Measurements from ENCODE around the gene EIF2B1. TPM values are rescaled to one million over a fixed set of nuclear protein-coding genes. Genes with fewer than 3 reads are reported as not detected.

Gene EIF2B1
- total RNA-seq, 1 experiment from 2014 or later: 41.7 TPM

- Histone ChIP-seq H3K4me1 (ENCODE audit: control insufficient read depth in 1 of 2, insufficient read depth in 2 of 2, low read length in 2 of 2) (peaks cover 5 to 10% of the 10 kb centered on the region in 2 experiments), H3K4me3 (replicated peaks in 1 of 2; ENCODE audit: low read depth in 1 of 2, low read length in 2 of 2) (no peak overlapping the region), H3K9me3 (ENCODE audit: control insufficient read depth in 1 of 2, insufficient read depth in 1 of 2, low read depth in 1 of 2, low read length in 2 of 2) (peaks cover 0 to 6% of the 10 kb centered on the region in 2 experiments; a peak in 1 of 4 replicates), H3K36me3 (ENCODE audit: control insufficient read depth in 1 of 2, insufficient read depth in 2 of 2, low read length in 2 of 2) (no peaks in the 10 kb centered on the region), H3K27ac (ENCODE audit: low read depth, low read length) (no peak overlapping the region), H3K4me2 (ENCODE audit: low read length) (no peak overlapping the region), H3K27me3 (ENCODE audit: insufficient read depth, low read length) (no peaks in the 10 kb centered on the region), H3K9ac (ENCODE audit: low read length) (no peak overlapping the region), H2AFZ (ENCODE audit: low read depth, low read length, poor library complexity, severe bottlenecking) (no peak overlapping the region), H4K20me1 (ENCODE audit: insufficient read depth) (no peaks in the 10 kb centered on the region), H3K79me2 (ENCODE audit: insufficient read depth, low read length) (peaks cover 21% of the 10 kb centered on the region), H3K9me2 (ENCODE audit: insufficient read depth) (no peaks in the 10 kb centered on the region)
- ATAC-seq: no peak
- CTCF ChIA-PET: interaction anchor here (0.6 kb wide), 1 partner anchor 139 kb away, joined by 3 read pairs; no protein-coding TSS in a partner anchor
- intact Hi-C loops (cut with micrococcal nuclease): no loop called here
- DNase-seq (ENCODE audit: low read depth, low spot score): no peak
- RAD21 ChIA-PET (ENCODE audit: low non-redundant PET in 1 of 2, low total read pairs in 2 of 2, uncharacterized antibody in 2 of 2, unreplicated experiment in 2 of 2): no interaction called here
- BruUV-seq (replicated peaks): no TSS peak
- POLR2A ChIA-PET: no interaction called here
- TF ChIP-seq CBX3 (IDR thresholded peaks at IDR 0.05; ENCODE audit: low read depth): no peak
- TF ChIP-seq SP1 (IDR thresholded peaks at IDR 0.05; ENCODE audit: low read depth): no peak
- no peak for TF ChIP-seq ELF1 (IDR thresholded peaks at IDR 0.05; ENCODE audit: borderline replicate concordance, low read depth)
- no peak for TF ChIP-seq CEBPB (IDR thresholded peaks at IDR 0.05; ENCODE audit: low read depth)
- TF ChIP-seq MAX (IDR thresholded peaks at IDR 0.05): no peak
- TF ChIP-seq SRF (IDR thresholded peaks at IDR 0.05; ENCODE audit: low read depth): no peak
- TF ChIP-seq TCF7L2 (IDR thresholded peaks at IDR 0.05; ENCODE audit: borderline replicate concordance, extremely low read depth, insufficient read depth, insufficient read length): no peak
- TF ChIP-seq EZH2phosphoT487 (IDR thresholded peaks at IDR 0.05; ENCODE audit: borderline replicate concordance): no peak
- no peak for TF ChIP-seq ZFX (IDR thresholded peaks at IDR 0.05)
- TF ChIP-seq FOSL1 (IDR thresholded peaks at IDR 0.05; ENCODE audit: low read depth): no peak
- TF ChIP-seq ATF3 (IDR thresholded peaks at IDR 0.05): no peak
- no peak for TF ChIP-seq ZBTB33 (IDR thresholded peaks at IDR 0.05; ENCODE audit: extremely low read depth, insufficient replicate concordance, low read length)
- no peak for TF ChIP-seq YY1 (IDR thresholded peaks at IDR 0.05; ENCODE audit: extremely low read depth, insufficient replicate concordance, low read depth, low read length)
- no peak for TF ChIP-seq SIN3A (IDR thresholded peaks at IDR 0.05; ENCODE audit: low read depth)
- no peak for TF ChIP-seq EZH2 (IDR thresholded peaks at IDR 0.05)
- TF ChIP-seq RAD21 (IDR thresholded peaks at IDR 0.05; ENCODE audit: low read depth): no peak
- TF ChIP-seq POLR2A (IDR thresholded peaks at IDR 0.05; ENCODE audit: borderline replicate concordance, extremely low read depth, insufficient read depth, insufficient read length): no peak
- no peak for TF ChIP-seq POLR2AphosphoS5 (IDR thresholded peaks at IDR 0.05; ENCODE audit: low read depth, low read length)
- TF ChIP-seq JUND (IDR thresholded peaks at IDR 0.05): no peak
Measured at GRCh38 chr12:123578243-123578642, 55.2 kb downstream of the EIF2B1 start.

All from HCT116 (cell line).